Kidney capillary endothelial cell (primary cell): ENCODE measurements around the gene SLC46A3.
A peak's percentile ranks its signal among the peaks of the same experiment; 100 is the strongest.
"Not testable (repeated sequence)": the region's sequence is repeated elsewhere in the genome, so short reads cannot be mapped to it uniquely, and the experiment has no call there.

ENCODE experiments used
- DNase-seq: peaks from one replicate; pipeline ENCODE4 v3.0.0-alpha.2; 2018; ENCODE audit warnings: low spot score

The SLC46A3 gene

GRCh38 chr13:28718543-28719226, at the start of gene SLC46A3:
Gene SLC46A3, minus strand, starts transcription at chr13:28718970. Its CDS starts 972 bp downstream, at chr13:28717998.
- DNase-seq, result peak; percentile 99

- DNase-seq, result no peak
These were observed 45.1 kb upstream of the SLC46A3 start for GRCh38 chr13:28763887-28764286.

GRCh38 chr13:28761586-28761985, 42.8 kb upstream of the SLC46A3 start:
- DNase-seq, result no peak

- DNase-seq, result no peak
These were observed 36.7 kb upstream of the SLC46A3 start for GRCh38 chr13:28755546-28755870.

- peak; percentile 48 for DNase-seq
These were observed 36.2 kb upstream of the SLC46A3 start for GRCh38 chr13:28754698-28755545.

- DNase-seq, result no peak
These were observed 35.2 kb upstream of the SLC46A3 start for GRCh38 chr13:28753946-28754345.

GRCh38 chr13:28753208-28753892, 34.6 kb upstream of the SLC46A3 start:
- DNase-seq, result peak; percentile 78

GRCh38 chr13:28751175-28751960, 32.6 kb upstream of the SLC46A3 start:
- no peak for DNase-seq

GRCh38 chr13:28750187-28751045, 31.6 kb upstream of the SLC46A3 start:
- peak; percentile 81 for DNase-seq

GRCh38 chr13:28747851-28748250, 29.1 kb upstream of the SLC46A3 start:
- DNase-seq, result no peak

GRCh38 chr13:28746287-28746612, 27.5 kb upstream of the SLC46A3 start:
- DNase-seq, result no peak

- no peak for DNase-seq
These were observed 25.9 kb upstream of the SLC46A3 start for GRCh38 chr13:28744656-28745055.

GRCh38 chr13:28744091-28744536, 25.3 kb upstream of the SLC46A3 start:
- DNase-seq, result peak; percentile 91

GRCh38 chr13:28743499-28744083, 24.8 kb upstream of the SLC46A3 start:
- no peak for DNase-seq

- no peak for DNase-seq
These were observed 24.2 kb upstream of the SLC46A3 start for GRCh38 chr13:28743020-28743419.

GRCh38 chr13:28742445-28742844, 23.7 kb upstream of the SLC46A3 start:
- not testable (repeated sequence) for DNase-seq

GRCh38 chr13:28741084-28741491, 22.3 kb upstream of the SLC46A3 start:
- no peak for DNase-seq

- no peak for DNase-seq
These were observed 20.6 kb upstream of the SLC46A3 start for GRCh38 chr13:28739376-28739775.

GRCh38 chr13:28735481-28736029, 16.8 kb upstream of the SLC46A3 start:
- DNase-seq, result no peak

- DNase-seq, result no peak
These were observed 16.1 kb upstream of the SLC46A3 start for GRCh38 chr13:28734906-28735305.
